Small intestine (tissue), 16 donors: ENCODE results near the gene ACSL3. TPM values are rescaled to one million over a fixed set of nuclear protein-coding genes. Genes with fewer than 3 reads are reported as not detected.

Source experiments
- DNase-seq, 2 donors: peaks; one replicate each; pipeline versions ENCODE4 v3.0.0 to v3.0.0-alpha.2; 2013
- FAIRE-seq: peaks from 2 replicates; lab custom pipeline; 2012; peaks lifted over from hg19 to GRCh38; lab: Jason Lieb, UNC
- H3K27ac ChIP-seq, 3 donors: one replicate each; pipeline ENCODE4 v1.5.1; 2013; ENCODE audit warnings: low read length in 2 of 3, mild to moderate bottlenecking in 2 of 3, control low read depth in 1 of 3, inconsistent platforms in 1 of 3, low read depth in 1 of 3, moderate library complexity in 1 of 3
- H3K27me3 ChIP-seq, 3 donors: one replicate each; pipeline ENCODE4 v1.6.1; 2013; ENCODE audit warnings: low read length in 3 of 3, inconsistent platforms in 1 of 3; ENCODE audit not compliant: control insufficient read depth in 3 of 3, insufficient read depth in 3 of 3
- H3K36me3 ChIP-seq, 3 donors: one replicate each; pipeline ENCODE4 v1.6.1; 2013; ENCODE audit warnings: low read length in 3 of 3, inconsistent platforms in 1 of 3, low read depth in 1 of 3, mild to moderate bottlenecking in 1 of 3, moderate library complexity in 1 of 3; ENCODE audit not compliant: control insufficient read depth in 3 of 3, insufficient read depth in 2 of 3
- H3K4me1 ChIP-seq, 3 donors: one replicate each; pipeline ENCODE4 v1.6.1; 2013; ENCODE audit warnings: low read length in 2 of 3, inconsistent platforms in 1 of 3, low read depth in 1 of 3, mild to moderate bottlenecking in 1 of 3, moderate library complexity in 1 of 3; ENCODE audit not compliant: control insufficient read depth in 3 of 3, insufficient read depth in 2 of 3
- H3K4me3 ChIP-seq, 3 donors: one replicate each; pipeline ENCODE4 v1.5.1; 2013; ENCODE audit warnings: low read length in 3 of 3, control low read depth in 1 of 3, inconsistent platforms in 1 of 3, low read depth in 1 of 3, mild to moderate bottlenecking in 1 of 3, moderate library complexity in 1 of 3
- H3K9me3 ChIP-seq, 2 donors: one replicate each; pipeline ENCODE4 v1.6.1; 2013; ENCODE audit warnings: low read depth in 1 of 2, low read length in 1 of 2; ENCODE audit not compliant: control insufficient read depth in 2 of 2, insufficient read depth in 1 of 2
- WGBS, 3 donors: extraction: QIAGEN DNeasy Blood & Tissue Kit; methylation state at CpG; one replicate each; pipeline ENCODE4 v1.1.7; 2013; 5-methylcytosine and 5-hydroxymethylcytosine counted together
- long read RNA-seq, 10 donors: transcript quantifications; one replicate each; lab custom pipeline, GENCODE V29; 2026
- polyA plus RNA-seq, 4 donors: library from polyadenylated mRNA; stranded (reverse) in 3 of 4; unstranded in 1 of 4; fragments of 200-250 nt in 3 of 4; fragments of 120-200 nt in 1 of 4; gene quantifications; one replicate each; pipeline versions ENCODE4 v1.2.1 to v1.2.3, GENCODE V29; 2013
- donor health status: healthy with polysubstance abuse.
- donor health status: control.
- donor health status: control.
- donor health status: Bipolar disorder and iron deficiency.
- donor health status: healthy.

The ACSL3 gene
- 10 to 100 TPM in 3 of 4 donors, 1 to 10 TPM in 1; 6.0 to 34.0 (median 21.2) TPM for polyA plus RNA-seq
- long read RNA-seq, donor 1 = 0 reads
- long read RNA-seq, donor 2, full-length matches to known transcripts = 1 of 1 reads
- long read RNA-seq, donor 2, partial matches to known transcripts = 0 of 1 reads
- long read RNA-seq, donor 2, other reads (novel, unspliced or antisense) = 0 of 1 reads
- long read RNA-seq, donor 3, partial matches to known transcripts = 0 of 2 reads
- long read RNA-seq, donor 3, other reads (novel, unspliced or antisense) = 0 of 2 reads
- long read RNA-seq, donor 4 = 0 reads
- long read RNA-seq, donor 5 = 0 reads
- long read RNA-seq, donor 6, full-length matches to known transcripts = 2 of 2 reads
- long read RNA-seq, donor 6, partial matches to known transcripts = 0 of 2 reads
- long read RNA-seq, donor 6, other reads (novel, unspliced or antisense) = 0 of 2 reads
- long read RNA-seq, donor 7 = 0 reads
- long read RNA-seq, donor 8, partial matches to known transcripts = 0 of 1 reads
- long read RNA-seq, donor 8, other reads (novel, unspliced or antisense) = 0 of 1 reads
- long read RNA-seq, donor 9, full-length matches to known transcripts = 3 of 3 reads
- long read RNA-seq, donor 9, partial matches to known transcripts = 0 of 3 reads
- long read RNA-seq, donor 9, other reads (novel, unspliced or antisense) = 0 of 3 reads
- long read RNA-seq, donor 10, full-length matches to known transcripts = 3 of 3 reads
- long read RNA-seq, donor 10, partial matches to known transcripts = 0 of 3 reads
- long read RNA-seq, donor 10, other reads (novel, unspliced or antisense) = 0 of 3 reads

GRCh38 chr2:222860740-222861410 lies at the start of gene ACSL3:
Gene ACSL3, plus strand, starts transcription at chr2:222861036. Its CDS starts 47,737 bp downstream, at chr2:222908773.
- no peaks in the 10 kb centered on the region for H3K9me3 ChIP-seq
- H3K27ac ChIP-seq = peak within 1 kb of the TSS; percentile 80 to 99 (median 98)
- peak within 1 kb of the TSS; percentile 79 to 100 (median 95) for H3K4me3 ChIP-seq
- DNase-seq (peak; percentile 96 to 98), FAIRE-seq (no peak)
- H3K36me3 ChIP-seq = no peaks in the 10 kb centered on the region
- WGBS, 3 donors = 0 to 1% (median 0%) methylated on average over 64 to 99 of the region's 99 CpGs
- peaks cover 4 to 20% (median 10%) of the 10 kb centered on the region in 3 donors for H3K4me1 ChIP-seq
- no peaks in the 10 kb centered on the region for H3K27me3 ChIP-seq

- no peaks in the 10 kb centered on the region for H3K27me3 ChIP-seq
- FAIRE-seq = no peak
- no peak for DNase-seq
- H3K9me3 ChIP-seq = no peaks in the 10 kb centered on the region
- no peak overlapping the region for H3K4me3 ChIP-seq
- no peak overlapping the region for H3K27ac ChIP-seq
- 96 to 100% (median 98%) methylated on average over 1 of the region's 1 CpG for WGBS, 3 donors
- H3K4me1 ChIP-seq = no peaks in the 10 kb centered on the region
- no peaks in the 10 kb centered on the region for H3K36me3 ChIP-seq
These were observed 49.0 kb upstream of the ACSL3 start for GRCh38 chr2:222811828-222812227.

GRCh38 chr2:222813177-222813843 lies 47.5 kb upstream of the ACSL3 start:
- no peak overlapping the region for H3K27ac ChIP-seq
- no peaks in the 10 kb centered on the region for H3K4me1 ChIP-seq
- no peak overlapping the region for H3K4me3 ChIP-seq
- H3K36me3 ChIP-seq = no peaks in the 10 kb centered on the region
- WGBS, 3 donors = 57 to 64% (median 64%) methylated on average over 6 of the region's 6 CpGs
- no peak for DNase-seq
- H3K27me3 ChIP-seq = no peaks in the 10 kb centered on the region
- no peak for FAIRE-seq
- no peaks in the 10 kb centered on the region for H3K9me3 ChIP-seq

- Histone ChIP-seq H3K36me3 (no peaks in the 10 kb centered on the region), H3K9me3 (no peaks in the 10 kb centered on the region), H3K4me1 (no peaks in the 10 kb centered on the region), H3K4me3 (no peak overlapping the region), H3K27ac (no peak overlapping the region), H3K27me3 (no peaks in the 10 kb centered on the region)
- DNase-seq = no peak
- 47 to 71% (median 50%) methylated on average over 2 of the region's 2 CpGs for WGBS, 3 donors
- FAIRE-seq = no peak
These were observed 41.0 kb upstream of the ACSL3 start for GRCh38 chr2:222819722-222820333.

DNA sequence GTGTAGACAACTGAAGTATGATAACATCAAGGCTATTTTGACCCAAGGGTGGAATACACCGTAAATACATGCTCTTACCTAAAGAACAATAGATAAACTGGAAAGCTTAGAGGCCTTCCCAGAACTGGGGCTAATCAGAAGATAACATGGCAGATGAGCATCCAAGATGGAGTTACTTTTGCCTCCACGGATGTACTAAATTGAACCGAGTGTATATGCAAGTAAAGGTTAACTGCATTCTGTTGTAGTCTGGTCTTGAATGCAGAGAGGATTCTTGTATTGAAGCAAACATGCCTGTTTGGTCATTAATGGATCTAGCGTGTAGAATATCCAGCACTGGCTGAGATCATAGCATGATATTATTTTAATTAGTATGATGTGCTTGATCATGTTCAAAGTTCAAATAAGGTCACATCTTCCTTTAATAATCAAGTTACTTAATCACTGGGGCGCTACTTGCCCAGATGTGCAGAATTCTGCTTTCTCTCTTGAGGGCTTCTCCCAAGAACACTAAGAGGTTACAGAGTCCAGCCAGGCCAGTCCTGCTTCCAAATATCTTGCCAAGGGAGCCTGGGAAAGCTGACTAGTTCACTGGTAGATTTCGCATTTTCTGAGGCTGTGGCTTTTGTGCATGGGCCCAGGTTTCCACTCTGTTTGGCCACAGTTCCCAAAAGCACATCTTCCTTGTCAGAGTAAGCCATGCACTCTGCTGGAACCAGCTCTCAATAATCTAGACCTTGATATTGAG lies 37.5 kb upstream of the ACSL3 start:
- H3K4me1 ChIP-seq = no peaks in the 10 kb centered on the region
- H3K9me3 ChIP-seq = no peaks in the 10 kb centered on the region
- no peaks in the 10 kb centered on the region for H3K27me3 ChIP-seq
- FAIRE-seq = no peak
- H3K36me3 ChIP-seq = no peaks in the 10 kb centered on the region
- no peak overlapping the region for H3K4me3 ChIP-seq
- no peak for DNase-seq
- 84 to 92% (median 84%) methylated on average over 6 of the region's 6 CpGs for WGBS, 3 donors
- no peak overlapping the region for H3K27ac ChIP-seq

GRCh38 chr2:222825031-222825430 lies 35.8 kb upstream of the ACSL3 start:
- Histone ChIP-seq H3K4me1 (no peaks in the 10 kb centered on the region), H3K4me3 (no peak overlapping the region)
- FAIRE-seq = no peak

GRCh38 chr2:222827417-222827816 lies 33.4 kb upstream of the ACSL3 start:
- FAIRE-seq (no peak), DNase-seq (no peak)
- Histone ChIP-seq H3K36me3 (no peaks in the 10 kb centered on the region), H3K4me3 (no peak overlapping the region), H3K27me3 (no peaks in the 10 kb centered on the region), H3K27ac (no peak overlapping the region), H3K9me3 (no peaks in the 10 kb centered on the region), H3K4me1 (no peaks in the 10 kb centered on the region)
- WGBS, 3 donors = 22 to 80% (median 50%) methylated on average over 1 of the region's 1 CpG

More at GRCh38 chr2:222825031-222825430, 35.8 kb upstream of the ACSL3 start:
- Histone ChIP-seq H3K36me3 (no peaks in the 10 kb centered on the region), H3K27me3 (no peaks in the 10 kb centered on the region), H3K27ac (no peak overlapping the region), H3K9me3 (no peaks in the 10 kb centered on the region)
- WGBS, 3 donors = 93 to 100% (median 100%) methylated on average over 1 of the region's 1 CpG
- DNase-seq = no peak
